ENCODE results near the gene RRP8.

Gene RRP8

GRCh38 chr11:6566704-6567370 lies 36.6 kb downstream of the RRP8 start:
- H3K4me3 ChIP-seq = no peak overlapping the region
- H3K36me3 ChIP-seq = peaks cover 14 to 67% (median 29%) of the 10 kb centered on the region in 11 experiments; a peak in 21 of 22 replicates
- peaks cover 0 to 14% (median 0%) of the 10 kb centered on the region in 11 experiments; a peak in 2 of 22 replicates for H4K20me1 ChIP-seq
- H3K9me3 ChIP-seq (replicated peaks in 1 of 11) = peaks cover 0 to 19% (median 14%) of the 10 kb centered on the region in 11 experiments; a peak in 17 of 22 replicates
- H3K4me1 ChIP-seq = peaks cover 0 to 16% (median 8%) of the 10 kb centered on the region in 10 experiments; a peak in 12 of 20 replicates
- TF ChIP-seq Cebpa-rat (IDR thresholded peaks at IDR 0.05) = no peak
- H3K4me2 ChIP-seq = no peak overlapping the region
- H3K9ac ChIP-seq = no peak overlapping the region
- H3K27ac ChIP-seq = no peak overlapping the region; a peak in 1 of 22 replicates
- no peaks in the 10 kb centered on the region for H3K27me3 ChIP-seq

GRCh38 chr11:6565988-6566703 lies 37.3 kb downstream of the RRP8 start:
- no peak for TF ChIP-seq Cebpa-rat (IDR thresholded peaks at IDR 0.05)
- Histone ChIP-seq H3K9ac (no peak overlapping the region), H3K4me1 (peaks cover 0 to 16% (median 8%) of the 10 kb centered on the region in 10 experiments; a peak in 12 of 20 replicates), H3K27ac (no peak overlapping the region), H3K9me3 (replicated peaks in 1 of 11) (peaks cover 0 to 12% (median 7%) of the 10 kb centered on the region in 11 experiments; a peak in 17 of 22 replicates), H4K20me1 (peaks cover 0 to 14% (median 0%) of the 10 kb centered on the region in 11 experiments; a peak in 2 of 22 replicates), H3K36me3 (peaks cover 7 to 60% (median 22%) of the 10 kb centered on the region in 11 experiments; a peak in 19 of 22 replicates), H3K27me3 (no peaks in the 10 kb centered on the region), H3K4me2 (no peak overlapping the region), H3K4me3 (no peak overlapping the region)

GRCh38 chr11:6565325-6565724 lies 38.1 kb downstream of the RRP8 start:
- peaks cover 0 to 16% (median 8%) of the 10 kb centered on the region in 10 experiments; a peak in 12 of 20 replicates for H3K4me1 ChIP-seq
- H3K36me3 ChIP-seq = peaks cover 0 to 52% (median 13%) of the 10 kb centered on the region in 11 experiments; a peak in 15 of 22 replicates
- TF ChIP-seq Cebpa-rat (IDR thresholded peaks at IDR 0.05) = no peak
- H3K9ac ChIP-seq = no peak overlapping the region
- no peak overlapping the region for H3K4me2 ChIP-seq
- H3K27me3 ChIP-seq = no peaks in the 10 kb centered on the region
- H3K4me3 ChIP-seq = no peak overlapping the region
- H3K27ac ChIP-seq = no peak overlapping the region
- peaks cover 0 to 14% (median 0%) of the 10 kb centered on the region in 11 experiments; a peak in 2 of 22 replicates for H4K20me1 ChIP-seq
- H3K9me3 ChIP-seq (replicated peaks in 1 of 11) = peaks cover 0 to 4% (median 0%) of the 10 kb centered on the region in 11 experiments; a peak in 2 of 22 replicates

- Histone ChIP-seq H3K4me1 (peaks cover 0 to 9% (median 6%) of the 10 kb centered on the region in 10 experiments; a peak in 12 of 20 replicates), H3K9me3 (replicated peaks in 1 of 11) (no peaks in the 10 kb centered on the region), H3K27me3 (no peaks in the 10 kb centered on the region), H3K4me2 (no peak overlapping the region), H3K9ac (no peak overlapping the region), H3K27ac (no peak overlapping the region), H4K20me1 (peaks cover 0 to 14% (median 0%) of the 10 kb centered on the region in 11 experiments; a peak in 2 of 22 replicates), H3K4me3 (no peak overlapping the region), H3K36me3 (peaks cover 0 to 50% (median 8%) of the 10 kb centered on the region in 11 experiments; a peak in 10 of 22 replicates)
- no peak for TF ChIP-seq Cebpa-rat (IDR thresholded peaks at IDR 0.05)
Observed at GRCh38 chr11:6563667-6564066, 39.7 kb downstream of the RRP8 start.

GRCh38 chr11:6563121-6563619 lies 40.2 kb downstream of the RRP8 start:
- no peak overlapping the region for H3K4me3 ChIP-seq
- peaks cover 0 to 4% (median under 1%) of the 10 kb centered on the region in 10 experiments; a peak in 8 of 20 replicates for H3K4me1 ChIP-seq
- no peak overlapping the region for H3K4me2 ChIP-seq
- no peaks in the 10 kb centered on the region for H3K27me3 ChIP-seq
- no peak for TF ChIP-seq Cebpa-rat (IDR thresholded peaks at IDR 0.05)
- peaks cover 0 to 50% (median 10%) of the 10 kb centered on the region in 11 experiments; a peak in 10 of 22 replicates for H3K36me3 ChIP-seq
- no peak overlapping the region for H3K27ac ChIP-seq
- H3K9me3 ChIP-seq (replicated peaks in 1 of 11) = no peaks in the 10 kb centered on the region
- H4K20me1 ChIP-seq = peaks cover 0 to 14% (median 0%) of the 10 kb centered on the region in 11 experiments; a peak in 3 of 22 replicates
- no peak overlapping the region for H3K9ac ChIP-seq

GRCh38 chr11:6561288-6561687 lies 42.1 kb downstream of the RRP8 start:
- no peaks in the 10 kb centered on the region for H3K27me3 ChIP-seq
- no peak for TF ChIP-seq Cebpa-rat (IDR thresholded peaks at IDR 0.05)
- H3K27ac ChIP-seq = no peak overlapping the region
- H3K4me2 ChIP-seq = no peak overlapping the region
- no peaks in the 10 kb centered on the region for H3K9me3 ChIP-seq (replicated peaks in 1 of 11)
- H3K9ac ChIP-seq = no peak overlapping the region
- no peaks in the 10 kb centered on the region for H3K4me1 ChIP-seq
- H4K20me1 ChIP-seq = peaks cover 0 to 5% (median 0%) of the 10 kb centered on the region in 11 experiments; a peak in 2 of 22 replicates
- no peak overlapping the region for H3K4me3 ChIP-seq
- peaks cover 0 to 47% (median 3%) of the 10 kb centered on the region in 11 experiments; a peak in 9 of 22 replicates for H3K36me3 ChIP-seq

GRCh38 chr11:6559369-6559768 lies 44.0 kb downstream of the RRP8 start:
- Histone ChIP-seq H3K27ac (no peak overlapping the region), H4K20me1 (peaks cover 0 to 5% (median 0%) of the 10 kb centered on the region in 11 experiments; a peak in 3 of 22 replicates), H3K27me3 (no peaks in the 10 kb centered on the region), H3K4me3 (no peak overlapping the region), H3K4me2 (no peak overlapping the region), H3K9ac (no peak overlapping the region), H3K4me1 (no peaks in the 10 kb centered on the region), H3K36me3 (peaks cover 0 to 44% (median 3%) of the 10 kb centered on the region in 11 experiments; a peak in 9 of 22 replicates), H3K9me3 (replicated peaks in 1 of 11) (no peaks in the 10 kb centered on the region)
- no peak for TF ChIP-seq Cebpa-rat (IDR thresholded peaks at IDR 0.05)

GRCh38 chr11:6557761-6558674 lies 45.4 kb downstream of the RRP8 start:
- no peak for TF ChIP-seq Cebpa-rat (IDR thresholded peaks at IDR 0.05)
- H3K27ac ChIP-seq = no peak overlapping the region

More at GRCh38 chr11:6557761-6558674, 45.4 kb downstream of the RRP8 start:
- Histone ChIP-seq H3K4me3 (no peak overlapping the region), H3K9me3 (replicated peaks in 1 of 11) (no peaks in the 10 kb centered on the region), H3K9ac (no peak overlapping the region), H4K20me1 (peaks cover 0 to 5% (median 0%) of the 10 kb centered on the region in 11 experiments; a peak in 2 of 22 replicates), H3K4me2 (no peak overlapping the region), H3K4me1 (no peaks in the 10 kb centered on the region), H3K27me3 (no peaks in the 10 kb centered on the region), H3K36me3 (peaks cover 0 to 30% (median 3%) of the 10 kb centered on the region in 11 experiments; a peak in 8 of 22 replicates)
